Smooth muscle cell of the coronary artery (primary cell): Measurements from ENCODE around the gene TAS2R60. TPM values are rescaled to one million over a fixed set of nuclear protein-coding genes. Genes with fewer than 3 reads are reported as not detected.

ENCODE experiments used
- total RNA-seq: library from RNA; depleted of rRNA; stranded (reverse); fragments of >200 nt; gene quantifications from 2 replicates; pipeline ENCODE4 v1.2.3, GENCODE V29; 2014; ENCODE audit warnings: low replicate concordance

TAS2R60 gene
- not detected in 2 replicates for total RNA-seq

GRCh38 chr7:143443153-143443552, at the start of gene TAS2R60:
TSS of gene TAS2R60 (plus strand) at chr7:143443453. CDS start at chr7:143443453, 0 bp downstream.

GRCh38 chr7:143408686-143409561, 34.3 kb upstream of the TAS2R60 start, which contains the start of gene EPHA1:
TSS of gene EPHA1 (minus strand) at chr7:143408856. CDS start at chr7:143408805, 51 bp downstream.

GRCh38 chr7:143477501-143478150, 34.4 kb downstream of the TAS2R60 start, which contains the start of gene TAS2R41:
TSS of gene TAS2R41 (plus strand) at chr7:143477873. CDS start at chr7:143477873, 0 bp downstream.

Other genes starting within 250 kb of the TAS2R60 start
- gene TAS2R40, start 221.4 kb upstream of the TAS2R60 start, total RNA-seq, result not detected in 2 replicates
- 39.1 and 72.5 TPM in 2 replicates for gene GSTK1, start 180.0 kb upstream of the TAS2R60 start, total RNA-seq
- not detected in 2 replicates for gene TMEM139, start 158.5 kb upstream of the TAS2R60 start, total RNA-seq
- 6.7 and 9.7 TPM in 2 replicates for gene CASP2, start 155.1 kb upstream of the TAS2R60 start, total RNA-seq
- gene CLCN1, start 127.3 kb upstream of the TAS2R60 start, total RNA-seq, result not detected in 2 replicates
- gene FAM131B, start 80.7 kb upstream of the TAS2R60 start, total RNA-seq, result 0.98 and 2.7 TPM in 2 replicates
- 6.3 and 25.7 TPM in 2 replicates for gene ZYX, start 62.1 kb upstream of the TAS2R60 start, total RNA-seq
- not detected in 2 replicates for gene EPHA1, start 34.6 kb upstream of the TAS2R60 start, total RNA-seq
- not detected in 2 replicates for gene TAS2R41, start 34.4 kb downstream of the TAS2R60 start, total RNA-seq
- not detected in 2 replicates for gene CTAGE15, start 128.3 kb downstream of the TAS2R60 start, total RNA-seq
- gene TCAF2, start 177.5 kb downstream of the TAS2R60 start, total RNA-seq, result 1.4 and 2.1 TPM in 2 replicates